ENCODE data around the gene ADAMTS2. TPM values are rescaled to one million over a fixed set of nuclear protein-coding genes. Genes with fewer than 3 reads are reported as not detected.

Gene ADAMTS2
- total and polyA plus RNA-seq, 2 of the 8 experiments (the other 6 are each of a cell fraction or from before 2014, with no cell fraction given) = 6.6 to 7.3 TPM

DNA sequence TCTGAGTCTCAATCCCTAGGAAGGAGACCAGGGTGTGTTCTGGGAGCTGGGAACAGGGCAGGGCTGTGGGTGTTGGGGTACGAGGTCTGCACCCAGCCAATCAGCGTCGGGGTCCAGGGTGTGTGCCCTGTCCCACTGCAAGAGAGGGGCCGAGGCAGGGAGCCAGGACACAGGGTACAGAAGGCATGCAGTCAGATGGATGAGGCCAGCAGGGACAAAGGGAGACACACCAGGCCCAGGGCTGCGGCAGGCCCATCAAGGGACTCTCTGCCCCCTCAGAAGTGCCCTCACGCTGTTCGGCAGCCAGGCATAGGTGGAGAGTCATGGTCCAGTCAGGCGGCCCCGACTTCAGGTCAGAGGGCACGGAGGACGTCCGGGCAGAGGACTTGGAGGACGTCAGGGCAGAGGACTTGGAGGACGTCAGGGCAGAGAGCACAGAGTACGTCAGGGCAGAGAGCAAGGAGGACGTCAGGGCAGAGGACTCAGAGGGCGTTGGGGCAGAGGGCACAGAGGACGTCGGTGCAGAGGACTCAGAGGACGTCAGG lies 28.8 kb upstream of the ADAMTS2 start:
- Histone ChIP-seq H2BK12ac (ENCODE audit: low read depth, low read length) (no peak overlapping the region), H3K23ac (ENCODE audit: insufficient read length) (no peak overlapping the region), H3K4me1 (replicated peaks in 1 of 4; ENCODE audit: control insufficient read depth in 3 of 4, insufficient read depth in 4 of 4, low read length in 3 of 4) (no peaks in the 10 kb centered on the region), H3K14ac (ENCODE audit: insufficient read length) (no peak overlapping the region), H3K4ac (replicated peaks; ENCODE audit: insufficient read length, low read depth, low read length) (no peak overlapping the region), H3K79me2 (ENCODE audit: control insufficient read depth in 1 of 2, insufficient read depth in 2 of 2, low read length in 2 of 2) (no peaks in the 10 kb centered on the region), H3K79me1 (ENCODE audit: low read depth, low read length) (no peaks in the 10 kb centered on the region), H3K4me2 (ENCODE audit: insufficient read depth in 1 of 2, low read depth in 2 of 2, low read length in 2 of 2) (no peak overlapping the region), H3K9ac (replicated peaks in 1 of 4; ENCODE audit: extremely low read depth in 1 of 4, low read depth in 3 of 4, low read length in 3 of 4) (no peak overlapping the region), H3K27ac (ENCODE audit: low read depth, low read length) (no peak overlapping the region), H4K5ac (ENCODE audit: insufficient read length, low read depth, low read length) (no peak overlapping the region), H2BK15ac (ENCODE audit: low read length) (no peak overlapping the region), H4K91ac (replicated peaks; ENCODE audit: insufficient read length, low read length) (no peak overlapping the region), H2BK5ac (ENCODE audit: low read depth, low read length) (0 out of 2 replicates have a peak overlapping the region, but pooled peaks have one; percentile 35), H3K56ac (replicated peaks; ENCODE audit: insufficient read length, low read depth, low read length) (no peak overlapping the region), H2AK5ac (ENCODE audit: low read depth, low read length) (0 out of 2 replicates have a peak overlapping the region, but pooled peaks have one; percentile 48), H3K36me3 (ENCODE audit: control insufficient read depth in 2 of 4, insufficient read depth in 4 of 4, low read length in 3 of 4) (no peaks in the 10 kb centered on the region), H4K20me1 (replicated peaks in 1 of 2; ENCODE audit: control insufficient read depth in 1 of 2, insufficient read depth in 2 of 2, low read length in 2 of 2) (no peaks in the 10 kb centered on the region), H3K4me3 (ENCODE audit: extremely low read depth in 1 of 4, insufficient read depth in 2 of 4, low read depth in 3 of 4, low read length in 4 of 4) (no peak overlapping the region), H4K8ac (ENCODE audit: extremely low read depth, insufficient read depth, low read length) (no peak overlapping the region), H3K27me3 (replicated peaks in 1 of 4; ENCODE audit: control insufficient read depth in 3 of 4, extremely low read depth in 1 of 4, insufficient read depth in 3 of 4, low read length in 3 of 4) (no peaks in the 10 kb centered on the region; a peak in 1 of 7 replicates), H2BK20ac (ENCODE audit: low read length) (no peak overlapping the region), H2AFZ (ENCODE audit: low read length) (no peak overlapping the region), H3K23me2 (ENCODE audit: low read depth, low read length) (no peaks in the 10 kb centered on the region), H2BK120ac (replicated peaks; ENCODE audit: low read depth, low read length) (no peak overlapping the region), H3K18ac (ENCODE audit: extremely low read depth, low read length) (no peak overlapping the region), H3K9me3 (ENCODE audit: insufficient read depth in 2 of 2, low read depth in 1 of 2, low read length in 1 of 2) (peaks cover 0 to 4% of the 10 kb centered on the region in 2 experiments; a peak in 1 of 4 replicates)
- no peak for FAIRE-seq
- no peak for DNase-seq (ENCODE audit: low read depth in 1 of 2, low spot score in 2 of 2)
- ChIA-PET POLR2A (ENCODE audit: partially characterized antibody) (no interaction called here), CTCF (ENCODE audit: partially characterized antibody) (interaction anchor here (1.6 kb wide), 2 partner anchors 11 to 48 kb away, joined by 3 to 8 read pairs; no protein-coding TSS in a partner anchor)
- 86% methylated on average over 19 of the region's 20 CpGs; no CpG with 5 or more reads in 1 of the 2 experiments for WGBS, 2 experiments (ENCODE audit: extremely low coverage in 1 of 2, insufficient coverage in 1 of 2, insufficient read length in 1 of 2, insufficient replicate concordance in 2 of 2, low coverage in 1 of 2, low lambda C conversion rate in 2 of 2, missing lambda C conversion rate in 1 of 2)
- no peak for TF ChIP-seq CHD1 (IDR thresholded peaks at IDR 0.05; ENCODE audit: low read depth, low read length)
- TF ChIP-seq SUZ12 (IDR thresholded peaks at IDR 0.05; ENCODE audit: low read length) = no peak
- no peak for TF ChIP-seq CBX5 (IDR thresholded peaks at IDR 0.05; ENCODE audit: low read depth, low read length)
- TF ChIP-seq, protein P1, sequence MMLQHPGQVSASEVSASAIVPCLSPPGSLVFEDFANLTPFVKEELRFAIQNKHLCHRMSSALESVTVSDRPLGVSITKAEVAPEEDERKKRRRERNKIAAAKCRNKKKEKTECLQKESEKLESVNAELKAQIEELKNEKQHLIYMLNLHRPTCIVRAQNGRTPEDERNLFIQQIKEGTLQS (IDR thresholded peaks at IDR 0.05; ENCODE audit: insufficient read depth, low read depth, low read length) = no peak
- TF ChIP-seq, protein P2, sequence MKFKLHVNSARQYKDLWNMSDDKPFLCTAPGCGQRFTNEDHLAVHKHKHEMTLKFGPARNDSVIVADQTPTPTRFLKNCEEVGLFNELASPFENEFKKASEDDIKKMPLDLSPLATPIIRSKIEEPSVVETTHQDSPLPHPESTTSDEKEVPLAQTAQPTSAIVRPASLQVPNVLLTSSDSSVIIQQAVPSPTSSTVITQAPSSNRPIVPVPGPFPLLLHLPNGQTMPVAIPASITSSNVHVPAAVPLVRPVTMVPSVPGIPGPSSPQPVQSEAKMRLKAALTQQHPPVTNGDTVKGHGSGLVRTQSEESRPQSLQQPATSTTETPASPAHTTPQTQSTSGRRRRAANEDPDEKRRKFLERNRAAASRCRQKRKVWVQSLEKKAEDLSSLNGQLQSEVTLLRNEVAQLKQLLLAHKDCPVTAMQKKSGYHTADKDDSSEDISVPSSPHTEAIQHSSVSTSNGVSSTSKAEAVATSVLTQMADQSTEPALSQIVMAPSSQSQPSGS (IDR thresholded peaks at IDR 0.05; ENCODE audit: low read length) = no peak
- no peak for TF ChIP-seq KDM5A (IDR thresholded peaks at IDR 0.05; ENCODE audit: low read length)
- TF ChIP-seq BCL11A (IDR thresholded peaks at IDR 0.05; ENCODE audit: low read depth in 2 of 2, low read length in 2 of 2) = no peak
- TF ChIP-seq CHD2 (IDR thresholded peaks at IDR 0.05; ENCODE audit: low read length) = no peak
- no peak for TF ChIP-seq BACH1 (IDR thresholded peaks at IDR 0.05; ENCODE audit: low read length)
- no peak for TF ChIP-seq CEBPB (IDR thresholded peaks at IDR 0.05; ENCODE audit: low read depth, low read length)
- TF ChIP-seq ZNF274 (IDR thresholded peaks at IDR 0.05; ENCODE audit: borderline replicate concordance, extremely low read depth, low read length) = no peak
- no peak for TF ChIP-seq RBBP5 (IDR thresholded peaks at IDR 0.05; ENCODE audit: borderline replicate concordance, low read depth, low read length)
